GM19328 (cell line): Measurements from ENCODE around the gene SMIM23.

Experiments used
- ATAC-seq: cut with Tn5 transposase; IDR thresholded peaks from one replicate; pipeline ENCODE4 v1.9.1; 2021; ENCODE audit warnings: mild to moderate bottlenecking, moderate library complexity; ENCODE audit not compliant: unreplicated experiment

The SMIM23 gene

GRCh38 chr5:171813270-171813669 lies 27.7 kb downstream of the SMIM23 start:
- no peak for ATAC-seq

- no peak for ATAC-seq
Observed at GRCh38 chr5:171813813-171814490, 28.3 kb downstream of the SMIM23 start.

- no peak for ATAC-seq
Observed at GRCh38 chr5:171816666-171817065, 31.0 kb downstream of the SMIM23 start.

- ATAC-seq = no peak
Observed at GRCh38 chr5:171820561-171820960, 34.9 kb downstream of the SMIM23 start.

DNA sequence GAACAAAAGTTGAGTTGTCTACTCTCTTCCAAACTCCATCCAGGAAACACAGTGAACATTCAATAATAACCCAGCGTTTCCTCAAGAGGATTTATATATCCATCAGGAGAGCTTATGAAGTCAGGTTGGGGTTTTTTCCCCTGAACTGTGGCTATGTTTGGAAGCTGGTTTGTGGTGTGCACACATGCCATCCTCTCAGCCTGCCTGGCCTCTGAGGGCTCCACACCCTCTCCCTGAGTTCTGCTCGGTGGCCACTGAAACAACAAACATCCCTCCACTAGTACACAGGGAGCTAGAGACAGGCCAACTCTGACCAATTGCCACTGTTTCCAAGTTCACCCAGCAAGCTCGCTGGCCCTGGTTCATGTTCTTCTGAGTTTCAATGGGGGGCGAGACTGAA lies 35.7 kb downstream of the SMIM23 start:
- no peak for ATAC-seq

GRCh38 chr5:171823269-171823668 lies 37.7 kb downstream of the SMIM23 start:
- no peak for ATAC-seq

GRCh38 chr5:171825051-171825450 lies 39.4 kb downstream of the SMIM23 start:
- ATAC-seq = no peak

GRCh38 chr5:171826132-171826531 lies 40.5 kb downstream of the SMIM23 start:
- ATAC-seq = no peak

GRCh38 chr5:171827162-171827561 lies 41.5 kb downstream of the SMIM23 start:
- ATAC-seq = no peak

DNA sequence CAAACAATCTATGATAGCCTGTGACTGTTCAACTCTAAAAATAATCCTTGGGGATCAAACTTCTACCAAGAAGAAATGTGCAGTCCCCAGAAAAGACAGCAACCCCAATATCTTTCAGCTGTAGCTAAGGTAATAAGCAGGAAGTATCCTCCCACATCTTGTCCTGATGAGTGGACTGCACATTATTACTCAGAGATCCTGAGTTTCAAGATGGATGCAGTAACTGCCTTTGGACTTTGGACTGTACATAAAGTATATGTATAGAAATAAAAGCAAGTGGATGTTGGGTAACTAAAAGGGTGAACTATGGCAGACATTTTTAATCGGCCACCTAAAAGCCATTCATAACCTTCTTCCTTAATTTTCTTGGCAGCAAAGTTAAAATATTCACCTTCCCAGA lies 45.1 kb downstream of the SMIM23 start:
- ATAC-seq = no peak

DNA sequence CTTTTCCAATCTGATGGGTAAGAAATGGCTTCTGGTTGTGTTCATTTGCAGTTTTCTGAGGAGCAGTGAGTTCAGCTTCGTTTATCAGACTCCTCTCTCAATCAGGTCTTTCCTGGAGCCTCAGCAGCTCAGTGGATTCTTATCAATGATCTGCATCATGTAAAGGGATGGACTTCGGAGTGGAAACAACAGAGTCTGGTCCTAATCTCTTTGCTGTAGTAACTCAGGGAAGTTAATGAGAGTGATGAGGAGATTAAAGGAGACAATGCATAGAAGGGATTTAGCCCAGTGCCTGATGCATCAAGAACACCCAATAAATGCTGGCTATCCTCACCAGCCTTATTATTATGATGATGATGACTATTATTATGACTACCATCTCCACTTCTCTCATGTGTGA lies 47.2 kb downstream of the SMIM23 start:
- no peak for ATAC-seq

- ATAC-seq = no peak
Observed at GRCh38 chr5:171834461-171834860, 48.8 kb downstream of the SMIM23 start.

- ATAC-seq = no peak
Observed at GRCh38 chr5:171835066-171835465, 49.4 kb downstream of the SMIM23 start.

DNA sequence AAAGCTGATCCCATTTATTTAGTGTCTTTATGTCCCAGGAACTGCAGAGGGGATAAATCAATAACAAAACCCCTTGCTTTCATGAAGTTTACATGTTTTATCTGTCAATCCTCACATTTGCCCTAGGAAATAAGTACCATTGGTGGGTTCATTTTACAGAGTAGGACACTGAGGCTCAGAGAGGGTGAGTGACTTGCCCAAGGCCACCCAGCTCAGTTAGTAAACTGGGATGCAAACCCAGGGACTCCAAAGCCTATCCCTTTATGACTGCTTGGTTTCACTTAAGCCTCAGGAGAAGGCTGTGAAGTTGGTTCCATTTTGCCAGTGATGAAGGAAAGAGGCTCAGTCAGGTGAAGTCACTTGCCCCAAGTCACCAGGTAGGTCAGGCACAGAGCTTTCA lies 51.9 kb downstream of the SMIM23 start:
- no peak for ATAC-seq

- no peak for ATAC-seq
Observed at GRCh38 chr5:171838066-171838465, 52.4 kb downstream of the SMIM23 start.

GRCh38 chr5:171839112-171839511 lies 53.5 kb downstream of the SMIM23 start:
- ATAC-seq = no peak

- no peak for ATAC-seq
Observed at GRCh38 chr5:171840066-171840465, 54.4 kb downstream of the SMIM23 start.
